SU-DHL-6 (cell line): Measurements from ENCODE around the gene TRDN.

ENCODE experiments used
- H2AFZ ChIP-seq: fragments of 200-600 bp; sonication (generic); 2 replicates; pipeline ENCODE4 v1.6.1; 2014; ENCODE audit warnings: low read depth, mild to moderate bottlenecking, moderate library complexity, mixed read lengths, antibody characterized with exemption, low read length; ENCODE audit not compliant: severe bottlenecking
- H3F3A ChIP-seq: fragments of 200-600 bp; shearing (Covaris generic); 2 replicates; pipeline ENCODE4 v1.6.0; 2016; ENCODE audit warnings: antibody characterized with exemption, mild to moderate bottlenecking; ENCODE audit not compliant: insufficient read depth
- H3K27ac ChIP-seq: fragments of 200-600 bp; sonication (generic); 2 replicates; pipeline ENCODE4 v1.5.1; 2016; ENCODE audit warnings: low read depth, mild to moderate bottlenecking, low read length, moderate library complexity, mixed read lengths
- H3K27me3 ChIP-seq: fragments of 200-600 bp; sonication (generic), shearing (Covaris generic); 2 replicates; pipeline ENCODE4 v1.6.0; 2014; ENCODE audit warnings: mild to moderate bottlenecking, low read length
- H3K36me3 ChIP-seq: fragments of 200-600 bp; sonication (generic); 2 replicates; pipeline ENCODE4 v1.6.1; 2014; ENCODE audit warnings: mild to moderate bottlenecking, low read length, mixed read lengths
- H3K4me2 ChIP-seq: fragments of 300-600, 200-600 bp; shearing (Covaris generic), sonication (generic); 2 replicates; pipeline ENCODE4 v1.6.0; 2014; ENCODE audit warnings: low read length, low read depth, mild to moderate bottlenecking; ENCODE audit not compliant: poor library complexity, severe bottlenecking
- H3K4me3 ChIP-seq: fragments of 200-600 bp; sonication (generic); 2 replicates; pipeline ENCODE4 v1.5.1; 2014; ENCODE audit warnings: antibody characterized with exemption, low read length, mild to moderate bottlenecking, mixed read lengths; ENCODE audit not compliant: insufficient read depth, poor library complexity, severe bottlenecking
- H3K79me2 ChIP-seq: fragments of 200-600 bp; sonication (generic); 2 replicates; pipeline ENCODE4 v1.6.1; 2014; ENCODE audit warnings: mild to moderate bottlenecking, low read length, moderate library complexity; ENCODE audit not compliant: insufficient read depth
- H3K9ac ChIP-seq: fragments of 200-600 bp; sonication (generic); 2 replicates; pipeline ENCODE4 v1.7.0; 2014; ENCODE audit warnings: mild to moderate bottlenecking, low read length
- H3K9me2 ChIP-seq: fragments of 200-600 bp; sonication (generic); replicated peaks from 2 replicates; pipeline ENCODE4 v1.6.1; 2014; ENCODE audit warnings: low read length; ENCODE audit not compliant: insufficient read depth
- H3K9me3 ChIP-seq: fragments of 200-600 bp; sonication (generic); 2 replicates; pipeline ENCODE4 v1.6.1; 2014; ENCODE audit warnings: low read length, mixed read lengths; ENCODE audit not compliant: insufficient read depth
- H4K20me1 ChIP-seq: fragments of 200-600 bp; sonication (generic); 2 replicates; pipeline ENCODE4 v1.6.1; 2014; ENCODE audit warnings: low read depth, mild to moderate bottlenecking, antibody characterized with exemption, low read length, moderate library complexity, mixed read lengths
- CTCF ChIP-seq: fragments of 200-600 bp; sonication (generic); IDR thresholded peaks from one replicate; pipeline ENCODE4 v1.5.1; 2017; ENCODE audit warnings: antibody characterized with exemption, mild to moderate bottlenecking, low read length, moderate library complexity; ENCODE audit not compliant: insufficient read depth, poor library complexity, severe bottlenecking
- EZH2phosphoT487 ChIP-seq: fragments of 200-600 bp; sonication (generic), shearing (Covaris generic); conservative IDR thresholded peaks from 2 replicates; pipeline ENCODE4 v1.6.1; 2018; ENCODE audit warnings: mild to moderate bottlenecking, antibody characterized with exemption, low read length, moderate library complexity, mixed read lengths

Gene TRDN

DNA sequence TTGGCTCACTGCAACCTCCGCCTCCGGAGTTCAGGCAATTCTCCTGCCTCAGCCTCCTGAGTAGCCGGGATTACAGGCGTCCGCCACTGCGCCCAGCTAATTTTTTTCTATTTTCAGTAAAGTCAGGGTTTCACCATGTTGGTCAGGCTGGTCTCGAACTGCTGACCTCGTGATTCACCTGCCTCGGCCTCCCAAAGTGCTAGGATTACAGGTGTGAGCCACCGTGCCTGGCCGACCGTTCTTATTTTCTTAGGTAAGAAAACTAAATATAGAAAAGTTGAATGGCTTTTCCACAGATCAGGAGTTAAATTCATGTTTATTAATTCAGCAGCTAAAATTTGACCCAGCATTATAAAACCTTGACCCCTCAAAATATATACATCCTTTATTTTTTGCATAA, 238.7 kb downstream of the TRDN start:
- Histone ChIP-seq H3F3A (no peaks in the 10 kb centered on the region), H3K79me2 (no peaks in the 10 kb centered on the region), H3K9me3 (no peaks in the 10 kb centered on the region), H3K4me3 (no peak overlapping the region), H3K9ac (no peak overlapping the region), H3K9me2 (no peaks in the 10 kb centered on the region), H2AFZ (no peak overlapping the region), H3K4me2 (no peak overlapping the region), H3K36me3 (no peaks in the 10 kb centered on the region), H4K20me1 (no peaks in the 10 kb centered on the region), H3K27me3 (no peaks in the 10 kb centered on the region), H3K27ac (no peak overlapping the region)
- TF ChIP-seq EZH2phosphoT487 (no peak), CTCF (no peak)

GRCh38 chr6:123393331-123393730, 243.4 kb downstream of the TRDN start:
- H2AFZ ChIP-seq, result no peak overlapping the region
- H3F3A ChIP-seq, result no peaks in the 10 kb centered on the region
- H3K79me2 ChIP-seq, result no peaks in the 10 kb centered on the region
- H3K27me3 ChIP-seq, result no peaks in the 10 kb centered on the region
- TF ChIP-seq EZH2phosphoT487, result no peak
- TF ChIP-seq CTCF, result peak; percentile 29
- H4K20me1 ChIP-seq, result no peaks in the 10 kb centered on the region
- H3K9me2 ChIP-seq, result no peaks in the 10 kb centered on the region
- H3K4me2 ChIP-seq, result no peak overlapping the region
- no peaks in the 10 kb centered on the region for H3K36me3 ChIP-seq
- no peak overlapping the region for H3K4me3 ChIP-seq
- H3K9ac ChIP-seq, result no peak overlapping the region
- H3K27ac ChIP-seq, result no peak overlapping the region
- H3K9me3 ChIP-seq, result no peaks in the 10 kb centered on the region

GRCh38 chr6:123383718-123384117, 253.0 kb downstream of the TRDN start:
- no peaks in the 10 kb centered on the region for H3K9me2 ChIP-seq
- H3K9me3 ChIP-seq, result no peaks in the 10 kb centered on the region
- H3K27ac ChIP-seq, result no peak overlapping the region
- no peaks in the 10 kb centered on the region for H3K36me3 ChIP-seq
- H3K4me3 ChIP-seq, result no peak overlapping the region
- H3K9ac ChIP-seq, result no peak overlapping the region
- no peaks in the 10 kb centered on the region for H3F3A ChIP-seq
- no peak overlapping the region for H2AFZ ChIP-seq
- TF ChIP-seq EZH2phosphoT487 (no peak), CTCF (no peak)
- H4K20me1 ChIP-seq, result 0 out of 2 replicates have a peak, but pooled peaks cover 3% of the 10 kb centered on the region
- H3K79me2 ChIP-seq, result no peaks in the 10 kb centered on the region
- no peaks in the 10 kb centered on the region for H3K27me3 ChIP-seq
- no peak overlapping the region for H3K4me2 ChIP-seq
